NT2/D1 (cell line): ENCODE data around the gene CINP.

Experiments used
- SUZ12 ChIP-seq: IDR thresholded peaks from 2 replicates; pipeline ENCODE4 v1.6.1; 2011; ENCODE audit not compliant: insufficient read length, insufficient read depth; ENCODE audit errors: extremely low read depth
- YY1 ChIP-seq: IDR thresholded peaks from 2 replicates; pipeline ENCODE4 v1.6.1; 2011; ENCODE audit not compliant: insufficient read length, insufficient read depth
- ZNF274 ChIP-seq: IDR thresholded peaks from 2 replicates; pipeline ENCODE4 v1.6.1; 2011; ENCODE audit warnings: mild to moderate bottlenecking, low read depth, low read length

DNA sequence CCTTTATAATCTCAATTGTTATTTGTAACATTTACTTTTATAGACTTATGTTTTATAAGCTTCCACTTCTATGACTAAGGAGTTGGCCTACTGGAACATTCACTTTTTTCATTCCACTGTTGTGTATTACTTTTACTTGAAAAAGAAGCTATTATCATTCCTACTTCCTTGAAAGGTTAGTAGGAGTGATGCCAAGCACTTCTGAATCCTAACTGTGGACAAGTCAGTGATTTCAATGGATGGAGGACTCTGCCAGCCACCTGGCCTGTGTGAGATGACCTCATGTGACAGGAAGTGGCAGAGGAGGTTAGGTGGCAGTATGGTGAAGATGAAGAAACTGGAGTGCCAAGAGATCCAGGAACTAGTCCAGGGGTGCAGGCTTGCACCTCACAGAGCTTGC lies 46.0 kb upstream of the CINP start:
- TF ChIP-seq SUZ12, result no peak
- no peak for TF ChIP-seq YY1
- TF ChIP-seq ZNF274, result no peak
